HG03521 (cell line): ENCODE measurements around the gene HNRNPA0.

ENCODE experiments used
- ATAC-seq: cut with Tn5 transposase; IDR thresholded peaks from one replicate; pipeline ENCODE4 v1.9.1; 2021; ENCODE audit warnings: mild to moderate bottlenecking, moderate library complexity; ENCODE audit not compliant: unreplicated experiment

Gene HNRNPA0

GRCh38 chr5:137728048-137728447, 26.1 kb downstream of the HNRNPA0 start:
- ATAC-seq: no peak

DNA sequence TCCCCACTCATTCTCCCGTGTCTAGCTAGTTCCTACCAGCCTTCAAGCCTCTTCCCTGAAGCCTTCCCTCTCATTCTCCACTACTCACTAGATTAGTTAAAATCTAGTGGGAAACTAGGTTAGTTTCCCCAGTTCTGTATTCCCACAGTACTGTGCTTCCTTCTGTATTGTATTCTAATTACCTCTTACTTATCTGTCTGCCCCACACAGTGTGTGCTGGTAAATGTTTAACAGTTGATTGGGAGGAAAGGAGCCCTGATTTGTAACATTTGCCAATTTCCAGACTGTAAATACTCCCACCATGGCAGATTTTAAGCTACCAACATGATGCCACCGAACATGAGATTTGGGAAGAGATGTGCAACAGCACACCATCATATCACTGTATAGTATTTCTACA, 26.5 kb downstream of the HNRNPA0 start:
- no peak for ATAC-seq

DNA sequence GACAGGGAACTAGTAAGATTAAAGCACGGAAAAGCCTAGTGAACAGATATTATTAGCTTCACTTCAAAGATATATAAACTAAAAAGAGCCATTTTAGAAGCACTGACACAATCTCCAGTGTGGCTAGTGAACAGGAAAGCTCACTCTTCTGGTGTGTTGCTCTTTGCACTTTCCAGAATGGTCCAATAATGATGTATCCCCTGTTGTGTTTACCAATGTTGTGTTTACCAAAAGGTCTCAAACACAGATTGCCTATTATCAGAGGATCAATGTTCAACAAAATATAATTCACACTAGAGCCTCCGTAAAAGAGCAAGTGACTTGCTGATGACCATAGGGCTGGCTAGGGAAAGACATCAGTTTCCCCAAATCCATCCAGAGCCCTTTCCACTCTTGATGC, 29.9 kb downstream of the HNRNPA0 start:
- no peak for ATAC-seq

DNA sequence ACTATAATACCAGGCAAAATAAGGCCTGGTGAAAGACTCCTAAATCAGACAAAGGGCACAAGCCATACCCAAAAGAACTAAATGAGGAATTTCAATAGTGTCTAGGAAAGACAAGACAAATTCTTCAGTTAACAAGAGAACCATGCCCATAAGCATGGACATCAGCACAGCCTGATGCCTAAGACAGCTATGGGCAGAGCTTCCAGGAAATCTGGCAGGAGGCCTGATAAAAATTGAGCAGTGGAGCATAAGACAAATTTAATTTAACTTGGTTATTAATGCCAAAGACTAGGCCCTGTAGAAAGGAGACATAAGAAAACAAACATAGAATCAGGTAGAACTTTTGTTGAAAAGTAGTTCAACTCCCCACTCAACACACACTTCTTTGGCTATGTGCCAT, 35.6 kb downstream of the HNRNPA0 start:
- ATAC-seq: no peak

- ATAC-seq: no peak
These were observed 37.8 kb downstream of the HNRNPA0 start for GRCh38 chr5:137716337-137716736.

- no peak for ATAC-seq
These were observed 38.7 kb downstream of the HNRNPA0 start for GRCh38 chr5:137715456-137715855.

- no peak for ATAC-seq
These were observed 39.2 kb downstream of the HNRNPA0 start for GRCh38 chr5:137714946-137715345.

GRCh38 chr5:137714494-137714893, 39.7 kb downstream of the HNRNPA0 start:
- ATAC-seq: no peak

DNA sequence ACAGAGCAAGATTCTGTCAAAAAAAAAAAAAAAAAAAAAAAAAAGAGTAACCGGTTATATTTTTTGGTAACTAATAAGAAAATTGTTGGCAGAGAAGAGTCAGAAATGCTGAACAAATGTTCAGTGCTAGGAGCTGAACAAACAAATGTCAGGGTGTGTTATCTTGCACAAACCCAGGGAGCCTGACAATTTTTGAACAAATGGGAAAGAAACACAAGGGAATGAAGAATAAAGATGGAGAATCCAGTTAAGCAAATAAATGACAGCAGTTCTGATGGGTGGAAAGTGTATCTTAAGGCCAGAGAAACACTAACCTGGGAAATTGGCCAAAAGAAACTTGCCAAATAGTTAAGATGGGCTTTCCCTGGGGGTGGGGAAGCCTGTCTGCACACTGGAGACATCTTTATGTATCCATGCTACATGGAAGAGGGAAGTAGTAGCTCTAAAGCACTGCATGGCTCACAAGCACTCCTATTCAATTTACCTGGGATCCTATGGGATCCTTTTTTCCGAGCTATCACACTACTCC, 42.0 kb downstream of the HNRNPA0 start:
- ATAC-seq: no peak

DNA sequence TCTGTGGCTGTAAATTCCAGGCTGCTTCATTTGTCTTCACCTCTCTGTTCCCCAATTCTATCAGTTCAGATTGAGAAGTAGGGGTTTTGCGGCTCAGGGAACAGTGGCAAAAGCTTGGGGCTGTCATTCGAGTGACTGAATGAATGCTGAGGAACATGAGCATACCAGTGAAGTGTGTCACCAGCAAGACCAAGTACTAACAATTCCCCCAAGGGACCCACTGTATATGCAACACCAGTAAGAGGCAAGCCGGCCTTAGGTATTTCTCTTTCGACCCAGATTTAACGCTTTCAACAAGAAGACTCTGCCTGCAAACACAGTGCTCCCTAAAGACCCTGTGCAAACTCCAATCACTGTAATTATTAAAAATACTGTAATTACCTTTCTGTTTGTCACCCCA, 44.1 kb downstream of the HNRNPA0 start:
- no peak for ATAC-seq

GRCh38 chr5:137708796-137709559, 45.2 kb downstream of the HNRNPA0 start:
- ATAC-seq: no peak

DNA sequence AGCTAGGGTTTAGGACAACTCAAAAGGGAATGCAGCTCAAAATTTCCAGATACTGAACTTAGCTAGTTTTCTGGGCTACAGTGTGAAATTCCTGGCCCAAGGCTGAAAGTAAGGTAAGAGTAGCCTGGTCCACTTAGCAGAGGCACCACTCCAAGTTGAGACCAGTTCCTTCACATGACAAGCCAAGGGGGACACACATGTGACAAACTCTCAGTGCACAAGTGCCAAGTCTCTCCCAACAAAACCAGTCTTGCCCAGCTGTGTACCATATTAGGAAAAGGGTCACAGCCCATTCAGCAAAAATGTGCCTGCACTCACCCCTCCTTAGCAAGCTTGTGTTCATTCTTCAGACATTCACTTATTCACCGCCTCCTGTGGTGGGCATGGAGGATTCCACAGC, 46.1 kb downstream of the HNRNPA0 start:
- no peak for ATAC-seq

- no peak for ATAC-seq
These were observed 47.3 kb downstream of the HNRNPA0 start for GRCh38 chr5:137706841-137707240.

- ATAC-seq: no peak
These were observed 49.1 kb downstream of the HNRNPA0 start for GRCh38 chr5:137705106-137705505.

DNA sequence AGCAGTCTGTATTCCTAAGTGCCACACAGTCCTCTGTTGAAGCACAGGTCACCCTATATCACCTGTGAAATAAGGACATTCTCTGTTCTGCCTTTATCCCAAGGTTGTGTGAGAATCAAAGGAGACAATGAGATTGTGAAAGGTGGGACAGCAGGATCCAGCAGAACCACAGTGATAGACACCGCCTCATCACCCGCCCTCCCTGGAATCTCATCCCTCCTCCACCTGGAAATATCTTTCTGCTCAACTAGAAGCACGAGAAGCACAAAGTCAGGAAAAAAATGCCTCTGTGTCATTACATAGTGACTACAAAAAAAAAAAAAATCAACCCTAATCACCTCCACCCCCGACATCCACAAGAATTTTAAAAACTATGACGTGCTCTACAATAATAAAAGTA, 50.6 kb downstream of the HNRNPA0 start:
- no peak for ATAC-seq

GRCh38 chr5:137700282-137700680, 53.9 kb downstream of the HNRNPA0 start:
- ATAC-seq: no peak

- ATAC-seq: no peak
These were observed 54.6 kb downstream of the HNRNPA0 start for GRCh38 chr5:137699336-137700281.

DNA sequence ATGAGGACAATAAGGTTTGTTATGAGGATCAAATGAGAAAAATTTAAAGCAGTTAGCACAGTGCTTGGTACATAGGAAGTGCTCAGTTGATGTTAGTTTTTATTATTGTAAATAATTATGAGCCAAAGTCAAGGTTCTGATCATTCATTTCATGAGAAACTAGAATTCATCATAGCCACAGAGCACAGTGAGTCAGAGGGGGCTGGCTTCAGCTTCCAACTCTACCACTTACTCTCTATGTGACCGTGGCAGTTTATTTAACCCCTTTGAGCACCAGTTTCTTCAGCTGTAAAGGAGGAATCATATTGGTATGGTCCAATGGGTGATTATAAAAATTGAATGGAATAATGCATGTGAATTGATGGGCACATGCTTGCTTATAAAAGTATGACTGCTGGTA, 57.7 kb downstream of the HNRNPA0 start:
- ATAC-seq: no peak

GRCh38 chr5:137695651-137696428, 58.3 kb downstream of the HNRNPA0 start:
- no peak for ATAC-seq
